T-helper 9 cell (primary cell): ENCODE measurements around the gene FPGS.

Experiments
- DNase-seq: peaks from one replicate; pipeline ENCODE4 v3.0.0-alpha.2; 2020

FPGS gene

GRCh38 chr9:127862075-127863011 lies 59.7 kb downstream of the FPGS start:
- DNase-seq: peak; percentile 29

DNA sequence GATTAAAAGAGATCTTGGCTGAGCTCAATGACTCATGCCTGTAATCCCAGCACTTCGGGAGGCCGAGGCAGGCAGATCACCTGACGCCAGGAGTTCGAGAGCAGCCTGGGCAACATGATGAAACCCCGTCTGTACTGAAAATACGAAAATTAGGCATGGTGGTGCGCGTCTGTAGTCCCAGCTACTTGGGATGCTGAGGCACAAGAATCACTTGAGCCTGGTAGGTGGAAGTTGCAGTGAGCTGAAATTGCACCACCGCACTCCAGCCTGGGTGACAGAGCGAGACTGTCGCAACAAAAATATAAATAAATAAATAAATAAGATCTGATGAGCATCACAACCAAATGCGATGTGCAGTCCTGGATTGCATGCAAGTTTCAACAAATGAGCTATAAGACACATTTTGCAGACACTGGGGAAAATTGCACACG lies 60.5 kb downstream of the FPGS start:
- DNase-seq: no peak
